ENCODE data around the gene GABRA5. TPM values are rescaled to one million over a fixed set of nuclear protein-coding genes. Genes with fewer than 3 reads are reported as not detected.

GABRA5 gene
- polyA plus RNA-seq, 4 donors: 0.24 to 0.36 (median 0.27) TPM

DNA sequence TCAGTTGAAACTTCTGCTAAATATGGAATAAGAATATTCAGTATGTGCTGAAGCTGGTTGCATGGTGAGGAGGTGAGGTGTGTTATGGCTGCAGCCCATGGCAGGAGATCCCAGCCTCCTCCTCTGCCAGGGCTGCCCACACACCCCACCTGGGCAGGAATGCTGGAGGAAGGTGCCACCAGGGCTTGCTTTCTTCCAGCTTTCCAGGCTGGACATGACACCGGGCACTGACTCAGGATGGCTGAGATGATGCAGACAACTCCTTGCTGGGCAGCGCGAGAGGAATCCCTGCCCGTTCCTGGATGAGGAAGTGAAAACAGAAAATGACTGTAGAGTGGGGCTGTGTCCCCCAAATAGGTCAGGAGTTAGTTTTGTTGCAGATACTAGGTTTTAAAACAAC lies 118.2 kb downstream of the GABRA5 start:
- DNase-seq (ENCODE audit: low read depth in 4 of 4, low spot score in 2 of 4): no peak

DNA sequence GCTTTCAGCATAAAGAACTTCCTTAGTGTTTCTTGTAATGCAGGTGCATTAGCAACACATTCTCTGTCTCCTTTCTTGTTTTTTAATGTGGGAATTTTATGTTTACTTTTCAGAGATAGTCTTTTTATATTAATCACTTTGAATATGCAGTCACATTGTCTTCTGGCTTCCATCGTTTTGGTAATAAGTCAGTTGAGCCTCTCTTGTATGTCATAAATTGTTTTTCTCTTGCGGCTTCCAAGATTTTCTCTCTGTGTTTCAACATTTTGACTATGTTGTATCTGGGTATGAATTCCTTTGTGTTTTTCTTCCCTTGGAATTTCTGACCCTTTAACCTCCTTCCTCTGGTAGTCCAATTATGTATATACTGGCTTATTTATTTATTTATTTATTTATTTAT lies 129.4 kb downstream of the GABRA5 start:
- DNase-seq (ENCODE audit: low read depth in 4 of 4, low spot score in 2 of 4): no peak

Other genes starting within 250 kb of the GABRA5 start
- 1 to 10 TPM; 5.7 to 7.8 (median 6.5) TPM for gene GABRB3, start 94.0 kb upstream of the GABRA5 start, polyA plus RNA-seq (ENCODE audit: insufficient read length in 4 of 4)
- gene GABRG3, start 104.1 kb downstream of the GABRA5 start, polyA plus RNA-seq (ENCODE audit: insufficient read length in 4 of 4): 1 to 10 TPM; 1.3 to 2.0 (median 1.7) TPM

Measured in left renal cortex interstitium (tissue), 4 donors.